ENCODE results near the gene MPL.

Gene MPL

DNA sequence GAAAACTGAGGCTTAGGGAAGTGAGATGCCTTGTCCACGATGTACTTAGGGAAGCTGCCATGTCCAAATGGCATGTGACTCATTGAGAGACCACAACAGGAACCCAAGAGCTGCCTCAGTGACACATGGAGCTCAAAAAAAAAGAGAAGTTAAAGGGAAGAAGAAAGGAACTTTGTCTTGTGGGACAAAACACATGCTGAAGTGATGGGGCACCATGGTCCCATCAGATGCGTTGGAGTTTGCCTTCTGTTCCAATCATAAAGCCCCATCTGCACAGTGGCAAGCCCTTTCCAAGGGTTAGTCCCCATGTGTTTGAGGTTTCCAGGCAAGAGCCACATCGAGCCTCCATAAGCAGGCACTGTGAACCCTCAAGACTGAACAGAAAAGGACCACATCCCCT lies 44.0 kb downstream of the MPL start:
- peaks cover 44 to 45% of the 10 kb centered on the region in 2 donors for H3K36me3 ChIP-seq (ENCODE audit: control insufficient read depth in 2 of 2, insufficient read depth in 2 of 2, low read length in 2 of 2)
- H3K9me3 ChIP-seq (ENCODE audit: control insufficient read depth in 2 of 2, low read length in 2 of 2) = no peaks in the 10 kb centered on the region
- peaks cover 9% of the 10 kb centered on the region for H3K4me1 ChIP-seq (ENCODE audit: control insufficient read depth, insufficient read depth, low read length)
- peak overlapping the region in 1 of 2 donors; percentile 16 for H3K9ac ChIP-seq (ENCODE audit: low read length in 2 of 2)
- peak overlapping the region; percentile 46 for H3K27ac ChIP-seq (ENCODE audit: low read length)
- no peak overlapping the region for H3K4me3 ChIP-seq (ENCODE audit: low read length in 2 of 2)
- no peaks in the 10 kb centered on the region for H3K27me3 ChIP-seq (ENCODE audit: control insufficient read depth in 1 of 2, insufficient read depth in 2 of 2, low read length in 2 of 2)

DNA sequence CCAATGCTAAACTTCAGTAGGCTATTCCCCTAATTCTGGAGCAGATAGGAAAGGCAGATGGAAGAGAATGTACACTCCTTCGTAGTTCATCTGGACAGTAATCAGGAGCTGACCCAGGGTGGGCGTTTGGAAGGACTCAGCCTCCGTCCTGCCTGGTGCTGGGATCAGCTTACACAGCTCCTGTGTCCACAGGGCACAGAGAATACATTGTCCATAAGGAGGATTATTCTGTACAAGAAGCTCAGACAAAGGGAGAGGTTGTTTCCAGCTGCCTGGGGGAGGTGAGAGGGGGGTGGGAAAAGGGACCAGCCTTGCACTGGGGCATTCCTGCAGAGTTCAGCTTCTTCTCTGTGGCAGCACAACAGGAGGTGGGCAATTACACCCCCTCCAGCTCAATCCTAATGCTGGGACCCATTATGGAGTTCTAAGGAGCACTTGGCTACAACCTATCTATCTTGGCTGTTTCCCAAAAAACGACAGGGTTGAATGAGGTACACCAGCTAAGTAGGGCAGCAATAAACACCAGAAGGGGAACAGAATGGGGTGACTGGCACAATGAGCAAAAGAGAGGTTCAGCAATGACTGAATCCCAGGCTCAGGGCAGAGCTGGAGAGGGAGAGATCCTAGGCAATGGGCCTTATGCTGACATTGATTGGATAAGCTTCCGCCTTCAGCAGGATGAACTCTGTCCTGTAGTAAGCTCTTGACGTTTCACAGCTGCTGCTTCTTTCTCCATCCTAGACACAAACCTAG lies 44.6 kb downstream of the MPL start:
- H3K9me3 ChIP-seq (ENCODE audit: control insufficient read depth in 2 of 2, low read length in 2 of 2) = no peaks in the 10 kb centered on the region
- peak overlapping the region; percentile 46 for H3K27ac ChIP-seq (ENCODE audit: low read length)
- peak overlapping the region in 1 of 2 donors; percentile 3 for H3K4me3 ChIP-seq (ENCODE audit: low read length in 2 of 2)
- peaks cover 9% of the 10 kb centered on the region for H3K4me1 ChIP-seq (ENCODE audit: control insufficient read depth, insufficient read depth, low read length)
- H3K27me3 ChIP-seq (ENCODE audit: control insufficient read depth in 1 of 2, insufficient read depth in 2 of 2, low read length in 2 of 2) = no peaks in the 10 kb centered on the region
- peak overlapping the region; percentile 16 to 22 for H3K9ac ChIP-seq (ENCODE audit: low read length in 2 of 2)
- H3K36me3 ChIP-seq (ENCODE audit: control insufficient read depth in 2 of 2, insufficient read depth in 2 of 2, low read length in 2 of 2) = peaks cover 50% of the 10 kb centered on the region in 2 donors

DNA sequence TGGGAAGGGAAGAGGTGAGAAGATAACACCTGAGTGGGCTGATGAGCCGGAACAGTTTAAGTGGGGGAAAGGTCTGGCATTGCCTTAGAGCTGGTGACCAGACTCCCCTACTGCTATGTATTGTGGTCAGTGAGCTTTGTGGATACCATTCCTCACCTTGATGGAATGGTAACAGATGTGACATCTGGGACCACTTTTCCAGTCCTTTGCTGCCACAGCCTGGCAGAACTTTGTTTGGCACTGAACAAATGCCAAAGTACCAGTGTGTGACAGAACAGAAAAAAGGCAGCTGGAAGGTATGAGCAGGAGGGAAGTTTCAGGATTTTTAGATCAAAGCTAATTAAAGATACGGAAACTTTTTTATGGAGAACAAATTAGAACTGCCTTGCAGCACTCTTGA lies 45.8 kb downstream of the MPL start:
- Histone ChIP-seq H3K9me3 (ENCODE audit: control insufficient read depth in 2 of 2, low read length in 2 of 2) (no peaks in the 10 kb centered on the region), H3K27me3 (ENCODE audit: control insufficient read depth in 1 of 2, insufficient read depth in 2 of 2, low read length in 2 of 2) (no peaks in the 10 kb centered on the region), H3K4me1 (ENCODE audit: control insufficient read depth, insufficient read depth, low read length) (peaks cover 17% of the 10 kb centered on the region), H3K27ac (ENCODE audit: low read length) (no peak overlapping the region), H3K4me3 (ENCODE audit: low read length in 2 of 2) (no peak overlapping the region), H3K9ac (ENCODE audit: low read length in 2 of 2) (no peak overlapping the region), H3K36me3 (ENCODE audit: control insufficient read depth in 2 of 2, insufficient read depth in 2 of 2, low read length in 2 of 2) (peaks cover 51 to 52% of the 10 kb centered on the region in 2 donors)

DNA sequence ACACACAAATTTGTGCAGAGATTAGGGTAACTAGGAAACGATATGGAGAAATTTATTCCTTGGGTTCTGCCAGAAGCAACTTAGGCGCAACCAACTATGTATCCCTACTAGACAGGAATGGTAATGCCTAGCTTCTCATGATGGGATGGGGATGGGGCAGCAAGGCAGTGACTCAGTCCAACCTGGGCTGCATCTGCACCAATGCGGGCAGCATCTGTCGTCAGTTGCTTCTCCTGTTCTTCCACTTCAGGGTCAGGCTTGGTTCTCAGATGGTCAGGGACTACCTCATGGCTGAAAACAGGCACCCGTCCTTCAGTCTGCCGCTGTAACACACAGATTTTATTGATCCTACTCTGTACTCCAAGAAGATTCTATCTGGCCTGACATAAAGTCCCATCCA lies 49.1 kb downstream of the MPL start:
- Histone ChIP-seq H3K9me3 (ENCODE audit: control insufficient read depth in 2 of 2, low read length in 2 of 2) (no peaks in the 10 kb centered on the region), H3K27me3 (ENCODE audit: control insufficient read depth in 1 of 2, insufficient read depth in 2 of 2, low read length in 2 of 2) (no peaks in the 10 kb centered on the region), H3K4me1 (ENCODE audit: control insufficient read depth, insufficient read depth, low read length) (peaks cover 28% of the 10 kb centered on the region), H3K36me3 (ENCODE audit: control insufficient read depth in 2 of 2, insufficient read depth in 2 of 2, low read length in 2 of 2) (peaks cover 49% of the 10 kb centered on the region in 2 donors), H3K9ac (ENCODE audit: low read length in 2 of 2) (no peak overlapping the region), H3K27ac (ENCODE audit: low read length) (no peak overlapping the region), H3K4me3 (ENCODE audit: low read length in 2 of 2) (no peak overlapping the region)

DNA sequence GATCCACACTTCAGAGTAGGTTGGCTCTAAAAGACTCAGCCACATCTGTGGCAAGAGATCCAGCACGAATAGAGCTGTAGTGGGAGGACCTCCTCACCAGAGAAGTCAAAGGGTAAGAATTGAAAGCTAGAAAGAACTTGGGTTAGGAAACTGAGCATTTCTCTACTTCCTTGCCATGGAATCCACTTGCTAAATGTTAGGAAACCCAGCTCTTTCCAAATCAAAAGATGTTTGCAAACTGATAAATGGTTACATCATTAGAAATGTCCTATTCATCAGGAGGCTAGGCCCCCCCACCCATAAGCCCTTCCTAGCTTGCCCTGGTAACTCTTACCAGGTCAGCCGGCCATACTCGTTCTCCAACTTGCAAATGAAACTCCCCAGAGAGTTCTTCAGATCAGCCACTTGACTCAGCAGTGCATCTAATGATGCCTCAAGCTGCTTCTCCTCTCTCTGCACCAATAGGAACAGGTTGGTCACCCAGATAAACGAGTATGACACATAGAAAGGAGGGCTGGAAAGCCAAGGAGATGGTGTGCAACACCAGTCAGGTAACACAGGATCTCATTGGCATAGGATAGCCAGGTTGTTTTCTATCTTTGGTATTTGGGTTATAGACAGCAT lies 50.5 kb downstream of the MPL start:
- peak overlapping the region; percentile 94 to 99 for H3K4me3 ChIP-seq (ENCODE audit: low read length in 2 of 2)
- H3K27me3 ChIP-seq (ENCODE audit: control insufficient read depth in 1 of 2, insufficient read depth in 2 of 2, low read length in 2 of 2) = no peaks in the 10 kb centered on the region
- H3K36me3 ChIP-seq (ENCODE audit: control insufficient read depth in 2 of 2, insufficient read depth in 2 of 2, low read length in 2 of 2) = peaks cover 42% of the 10 kb centered on the region in 2 donors
- no peak overlapping the region for H3K27ac ChIP-seq (ENCODE audit: low read length)
- H3K4me1 ChIP-seq (ENCODE audit: control insufficient read depth, insufficient read depth, low read length) = peaks cover 21% of the 10 kb centered on the region
- H3K9ac ChIP-seq (ENCODE audit: low read length in 2 of 2) = peak overlapping the region; percentile 51 to 92
- no peaks in the 10 kb centered on the region for H3K9me3 ChIP-seq (ENCODE audit: control insufficient read depth in 2 of 2, low read length in 2 of 2)

DNA sequence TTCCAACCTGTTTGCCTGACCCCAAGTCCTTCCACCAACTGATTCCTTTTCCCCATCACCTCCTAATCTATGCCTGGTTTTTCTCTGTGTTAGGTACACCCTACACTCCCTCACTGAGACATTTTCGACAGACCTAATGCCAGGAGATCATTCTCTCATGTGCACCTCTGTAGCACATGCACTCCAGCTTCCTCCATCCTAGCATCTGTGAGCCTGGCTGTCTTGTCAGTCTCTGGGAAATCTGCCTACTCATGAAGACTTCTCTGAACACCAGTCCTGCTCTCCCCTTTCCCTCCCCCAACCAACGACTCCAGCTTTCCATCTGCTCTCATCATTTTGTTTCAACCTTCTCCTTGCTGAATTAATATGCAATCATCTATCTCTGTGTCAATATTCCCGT lies 51.0 kb downstream of the MPL start:
- Histone ChIP-seq H3K9me3 (ENCODE audit: control insufficient read depth in 2 of 2, low read length in 2 of 2) (no peaks in the 10 kb centered on the region), H3K4me1 (ENCODE audit: control insufficient read depth, insufficient read depth, low read length) (peaks cover 21% of the 10 kb centered on the region), H3K36me3 (ENCODE audit: control insufficient read depth in 2 of 2, insufficient read depth in 2 of 2, low read length in 2 of 2) (peaks cover 37% of the 10 kb centered on the region in 2 donors), H3K27ac (ENCODE audit: low read length) (no peak overlapping the region), H3K27me3 (ENCODE audit: control insufficient read depth in 1 of 2, insufficient read depth in 2 of 2, low read length in 2 of 2) (no peaks in the 10 kb centered on the region), H3K9ac (ENCODE audit: low read length in 2 of 2) (peak overlapping the region; percentile 51 to 92), H3K4me3 (ENCODE audit: low read length in 2 of 2) (peak overlapping the region; percentile 94 to 99)

DNA sequence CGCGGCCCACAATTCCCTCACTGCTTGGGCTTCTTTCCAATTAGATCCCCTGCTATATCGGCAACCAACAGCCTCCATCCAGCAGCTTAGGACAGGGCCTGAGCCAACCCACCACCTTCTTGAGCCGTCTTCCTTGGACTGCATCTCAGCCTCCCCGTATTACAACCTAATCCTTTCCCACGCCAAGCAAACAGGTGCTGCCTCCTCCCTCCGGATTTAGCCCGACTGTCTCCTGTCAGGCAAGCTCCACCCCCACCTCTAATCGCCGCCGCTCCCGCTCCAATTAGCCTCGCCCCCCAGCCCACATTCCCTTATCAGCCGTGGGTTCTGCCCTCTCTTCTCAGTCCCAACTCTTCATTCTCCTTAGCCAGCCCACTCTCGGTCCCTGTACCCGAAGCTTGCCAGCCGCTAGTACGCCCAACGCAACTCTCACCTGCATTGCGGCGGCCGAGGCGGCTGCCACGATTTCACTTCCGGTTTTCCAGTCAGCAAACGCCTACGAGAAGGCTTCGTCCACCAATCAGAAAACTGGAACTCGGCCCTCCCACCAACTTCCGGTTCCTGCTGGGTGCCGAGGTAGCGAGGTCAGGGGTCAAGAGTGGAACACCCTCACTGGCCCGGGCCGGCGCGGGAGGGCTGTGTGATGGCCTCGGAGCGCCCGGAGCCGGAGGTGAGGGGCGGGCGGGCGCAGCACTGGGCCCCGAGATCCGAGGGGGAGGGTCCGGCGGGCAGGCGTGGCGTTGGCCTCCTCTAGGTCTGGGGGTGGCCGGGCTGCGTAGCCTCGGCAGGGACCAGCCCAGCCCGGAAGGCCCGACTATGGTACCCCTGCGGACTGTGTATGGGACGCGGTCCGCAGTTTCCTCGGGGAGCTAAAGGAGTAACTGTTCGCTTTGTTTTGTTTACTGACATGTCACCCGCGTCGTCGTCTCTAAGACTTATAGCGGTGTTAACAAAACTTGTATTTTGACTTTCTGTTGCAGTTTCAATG lies 52.0 kb downstream of the MPL start, which contains the start of the genes MED8 and SZT2:
TSS of gene MED8 (minus strand) at position 475 of the 988 bp plus-strand sequence. CDS start at position 439, 36 bp downstream.
TSS of gene SZT2 (plus strand) at position 574 of the 988 bp plus-strand sequence. CDS start at position 644, 70 bp downstream.
- Histone ChIP-seq H3K9ac (ENCODE audit: low read length in 2 of 2) (peak within 1 kb of the TSS; percentile 92 to 97), H3K36me3 (ENCODE audit: control insufficient read depth in 2 of 2, insufficient read depth in 2 of 2, low read length in 2 of 2) (peaks cover 27% of the 10 kb centered on the region in 2 donors)

DNA sequence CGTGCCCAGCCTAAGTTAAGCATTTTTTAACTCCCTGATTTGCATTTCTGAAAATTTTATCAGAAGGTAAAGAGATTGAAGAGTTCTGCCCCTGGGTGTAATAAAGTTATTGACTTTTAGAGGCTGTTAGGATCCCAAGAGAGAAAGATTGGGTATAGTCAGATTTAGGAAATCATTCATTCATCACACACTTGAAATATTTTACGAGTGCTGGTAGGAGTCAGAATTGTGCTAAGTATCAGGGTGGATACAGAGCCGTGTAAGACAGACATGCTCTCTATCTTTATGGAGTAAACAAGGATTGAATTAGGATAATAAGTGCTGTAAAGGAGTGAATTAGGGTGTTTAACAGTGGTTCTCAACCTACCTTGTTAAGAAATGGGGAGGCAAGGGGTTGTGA lies 55.1 kb downstream of the MPL start:
- Histone ChIP-seq H3K9ac (ENCODE audit: low read length in 2 of 2) (no peak overlapping the region), H3K4me1 (ENCODE audit: control insufficient read depth, insufficient read depth, low read length) (peaks cover 20% of the 10 kb centered on the region), H3K36me3 (ENCODE audit: control insufficient read depth in 2 of 2, insufficient read depth in 2 of 2, low read length in 2 of 2) (peaks cover 0 to 5% of the 10 kb centered on the region in 2 donors), H3K4me3 (ENCODE audit: low read length in 2 of 2) (no peak overlapping the region), H3K9me3 (ENCODE audit: control insufficient read depth in 2 of 2, low read length in 2 of 2) (no peaks in the 10 kb centered on the region), H3K27ac (ENCODE audit: low read length) (no peak overlapping the region), H3K27me3 (ENCODE audit: control insufficient read depth in 1 of 2, insufficient read depth in 2 of 2, low read length in 2 of 2) (no peaks in the 10 kb centered on the region)

More for the DNA sequence above, 52.0 kb downstream of the MPL start, which contains the start of the genes MED8 and SZT2:
- peaks cover 21% of the 10 kb centered on the region for H3K4me1 ChIP-seq (ENCODE audit: control insufficient read depth, insufficient read depth, low read length)
- no peaks in the 10 kb centered on the region for H3K9me3 ChIP-seq (ENCODE audit: control insufficient read depth in 2 of 2, low read length in 2 of 2)
- H3K27ac ChIP-seq (ENCODE audit: low read length) = peak within 1 kb of the TSS; percentile 73
- peak within 1 kb of the TSS; percentile 94 to 99 for H3K4me3 ChIP-seq (ENCODE audit: low read length in 2 of 2)
- H3K27me3 ChIP-seq (ENCODE audit: control insufficient read depth in 1 of 2, insufficient read depth in 2 of 2, low read length in 2 of 2) = no peaks in the 10 kb centered on the region

DNA sequence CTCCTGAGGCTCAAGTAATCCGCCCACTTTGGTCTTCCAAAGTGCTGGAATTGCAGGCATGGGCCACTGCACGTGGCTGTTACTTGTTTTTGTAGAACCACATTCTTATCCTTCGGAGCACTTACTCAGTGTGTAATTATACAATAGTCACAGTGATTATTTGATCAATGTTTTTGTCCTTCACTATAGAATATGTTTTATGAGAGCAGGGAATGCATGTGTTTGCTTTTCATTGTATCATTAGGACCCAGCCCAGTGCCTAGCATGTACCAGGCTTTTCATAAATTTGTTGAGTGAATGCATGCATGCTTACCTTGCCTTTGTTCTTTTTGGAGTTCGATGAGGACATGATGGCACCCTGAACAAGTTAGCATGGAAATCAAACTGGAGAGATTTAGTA lies 57.9 kb downstream of the MPL start:
- H3K9me3 ChIP-seq (ENCODE audit: control insufficient read depth in 2 of 2, low read length in 2 of 2) = no peaks in the 10 kb centered on the region
- H3K9ac ChIP-seq (ENCODE audit: low read length in 2 of 2) = no peak overlapping the region
- no peaks in the 10 kb centered on the region for H3K27me3 ChIP-seq (ENCODE audit: control insufficient read depth in 1 of 2, insufficient read depth in 2 of 2, low read length in 2 of 2)
- peaks cover 4% of the 10 kb centered on the region for H3K4me1 ChIP-seq (ENCODE audit: control insufficient read depth, insufficient read depth, low read length)
- no peak overlapping the region for H3K4me3 ChIP-seq (ENCODE audit: low read length in 2 of 2)
- H3K27ac ChIP-seq (ENCODE audit: low read length) = no peak overlapping the region
- H3K36me3 ChIP-seq (ENCODE audit: control insufficient read depth in 2 of 2, insufficient read depth in 2 of 2, low read length in 2 of 2) = peaks cover 0 to 5% of the 10 kb centered on the region in 2 donors

DNA sequence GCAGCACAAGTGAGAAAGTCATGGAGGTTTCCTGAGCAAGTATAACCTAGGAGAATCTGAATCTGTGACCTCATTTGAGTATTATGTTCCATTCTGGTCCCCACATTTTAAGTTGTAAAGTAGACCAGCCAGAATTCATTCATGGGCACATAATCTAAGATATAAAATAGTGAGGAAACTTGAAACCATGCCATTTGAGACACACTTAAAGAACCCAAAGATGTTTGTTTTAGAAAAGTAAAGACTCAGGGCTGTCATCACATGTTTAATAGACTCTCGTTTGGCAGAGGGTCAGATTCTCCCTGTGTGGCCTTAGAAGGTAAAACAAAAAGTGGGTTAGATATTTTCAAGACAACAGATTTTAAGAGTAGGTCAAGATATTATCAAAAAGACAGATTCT lies 58.4 kb downstream of the MPL start:
- Histone ChIP-seq H3K4me1 (ENCODE audit: control insufficient read depth, insufficient read depth, low read length) (no peaks in the 10 kb centered on the region), H3K4me3 (ENCODE audit: low read length in 2 of 2) (no peak overlapping the region), H3K9me3 (ENCODE audit: control insufficient read depth in 2 of 2, low read length in 2 of 2) (no peaks in the 10 kb centered on the region), H3K27me3 (ENCODE audit: control insufficient read depth in 1 of 2, insufficient read depth in 2 of 2, low read length in 2 of 2) (no peaks in the 10 kb centered on the region), H3K36me3 (ENCODE audit: control insufficient read depth in 2 of 2, insufficient read depth in 2 of 2, low read length in 2 of 2) (peaks cover 0 to 5% of the 10 kb centered on the region in 2 donors), H3K9ac (ENCODE audit: low read length in 2 of 2) (no peak overlapping the region), H3K27ac (ENCODE audit: low read length) (no peak overlapping the region)
